HG03521 (cell line): ENCODE results near the gene ITGA6.

Source experiments
- ATAC-seq: cut with Tn5 transposase; IDR thresholded peaks from one replicate; pipeline ENCODE4 v1.9.1; 2021; ENCODE audit warnings: mild to moderate bottlenecking, moderate library complexity; ENCODE audit not compliant: unreplicated experiment

The ITGA6 gene

DNA sequence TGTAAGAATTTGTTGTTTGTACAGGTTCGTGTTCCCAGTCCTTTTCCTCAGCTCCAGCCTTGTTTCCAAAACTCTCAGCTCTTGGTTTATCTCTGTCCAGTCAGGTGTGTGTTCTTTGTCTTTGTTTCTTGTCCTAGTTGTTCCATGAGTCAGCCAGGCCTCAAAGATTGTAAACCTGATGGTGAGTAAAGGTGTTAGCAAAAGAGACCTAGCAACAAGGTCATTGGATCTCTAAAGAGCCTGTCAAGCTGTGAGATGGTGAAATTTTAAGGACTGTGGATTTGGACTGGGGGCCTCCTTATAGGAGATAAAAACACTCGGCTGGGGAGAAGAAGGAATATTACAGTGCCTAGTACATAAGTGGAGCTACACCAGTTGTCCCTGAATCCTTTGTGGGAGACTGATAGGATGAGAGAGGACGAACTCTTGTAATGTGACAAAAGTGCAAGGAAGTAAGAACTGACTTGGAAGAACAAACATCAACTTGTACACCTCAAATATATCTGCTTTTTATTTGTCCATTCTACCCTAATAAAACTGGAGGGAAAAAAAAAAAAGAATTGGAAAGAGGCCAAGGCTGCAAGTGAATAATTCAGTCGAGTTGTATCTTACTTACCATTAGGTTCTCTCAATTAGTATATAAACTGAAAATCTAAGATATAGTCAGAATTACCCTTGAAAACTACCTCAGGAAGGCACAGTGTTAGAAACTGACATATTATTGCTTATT, 37.2 kb downstream of the ITGA6 start:
- ATAC-seq = no peak

DNA sequence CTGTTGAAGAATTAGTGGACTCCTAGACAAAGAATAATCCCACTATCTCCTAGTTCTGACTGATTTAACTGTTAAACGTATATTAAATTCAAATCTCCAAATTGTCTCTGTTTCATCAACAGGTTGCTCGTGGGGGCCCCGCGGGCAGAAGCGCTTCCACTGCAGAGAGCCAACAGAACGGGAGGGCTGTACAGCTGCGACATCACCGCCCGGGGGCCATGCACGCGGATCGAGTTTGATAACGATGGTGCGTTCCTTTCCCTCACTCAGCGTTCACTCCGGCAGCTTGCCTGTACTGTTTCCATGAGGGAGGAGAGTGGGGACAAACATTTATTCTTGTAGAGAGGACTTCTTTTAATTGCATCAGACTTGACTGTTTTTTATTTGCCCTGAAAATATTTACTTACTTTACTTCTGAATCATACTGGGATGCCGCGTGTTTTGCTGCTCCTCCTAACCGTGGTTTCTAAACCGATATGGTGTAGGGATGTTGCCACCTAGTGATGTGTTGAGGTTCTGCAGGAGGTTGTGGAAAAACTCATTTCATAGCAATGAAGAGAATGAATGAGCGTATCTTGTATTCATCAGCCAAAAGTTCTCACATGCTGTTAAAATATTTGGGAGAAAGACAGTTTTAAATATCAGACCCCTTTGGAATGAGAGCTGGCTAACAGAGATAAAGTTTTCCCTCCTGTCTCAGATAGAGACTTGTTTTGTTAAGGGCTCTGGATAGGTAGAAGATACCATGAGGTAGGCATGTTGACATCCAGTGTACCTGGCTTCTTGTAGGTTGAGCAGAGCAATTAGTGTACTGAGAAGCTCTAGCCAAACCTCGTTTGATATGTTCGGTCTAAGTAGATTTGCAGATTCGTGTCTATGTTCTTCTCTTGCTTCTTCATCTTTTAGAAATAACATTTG, 38.3 kb downstream of the ITGA6 start:
- ATAC-seq = no peak

DNA sequence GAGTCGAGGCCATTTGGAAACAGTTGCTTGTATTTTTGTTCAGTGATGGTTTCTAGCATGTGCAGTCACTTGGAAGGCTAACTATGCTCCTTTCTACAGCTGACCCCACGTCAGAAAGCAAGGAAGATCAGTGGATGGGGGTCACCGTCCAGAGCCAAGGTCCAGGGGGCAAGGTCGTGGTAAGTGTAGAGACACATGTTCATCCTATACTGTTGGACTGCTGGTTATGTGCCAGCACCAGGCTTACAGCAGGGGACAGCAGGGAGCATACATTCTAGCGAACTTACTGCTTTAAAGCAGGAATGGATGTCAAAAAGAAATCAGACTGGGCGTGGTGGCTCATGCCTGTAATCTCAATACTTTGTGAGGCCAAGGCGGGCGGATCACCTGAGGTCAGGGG, 40.0 kb downstream of the ITGA6 start:
- ATAC-seq = no peak

DNA sequence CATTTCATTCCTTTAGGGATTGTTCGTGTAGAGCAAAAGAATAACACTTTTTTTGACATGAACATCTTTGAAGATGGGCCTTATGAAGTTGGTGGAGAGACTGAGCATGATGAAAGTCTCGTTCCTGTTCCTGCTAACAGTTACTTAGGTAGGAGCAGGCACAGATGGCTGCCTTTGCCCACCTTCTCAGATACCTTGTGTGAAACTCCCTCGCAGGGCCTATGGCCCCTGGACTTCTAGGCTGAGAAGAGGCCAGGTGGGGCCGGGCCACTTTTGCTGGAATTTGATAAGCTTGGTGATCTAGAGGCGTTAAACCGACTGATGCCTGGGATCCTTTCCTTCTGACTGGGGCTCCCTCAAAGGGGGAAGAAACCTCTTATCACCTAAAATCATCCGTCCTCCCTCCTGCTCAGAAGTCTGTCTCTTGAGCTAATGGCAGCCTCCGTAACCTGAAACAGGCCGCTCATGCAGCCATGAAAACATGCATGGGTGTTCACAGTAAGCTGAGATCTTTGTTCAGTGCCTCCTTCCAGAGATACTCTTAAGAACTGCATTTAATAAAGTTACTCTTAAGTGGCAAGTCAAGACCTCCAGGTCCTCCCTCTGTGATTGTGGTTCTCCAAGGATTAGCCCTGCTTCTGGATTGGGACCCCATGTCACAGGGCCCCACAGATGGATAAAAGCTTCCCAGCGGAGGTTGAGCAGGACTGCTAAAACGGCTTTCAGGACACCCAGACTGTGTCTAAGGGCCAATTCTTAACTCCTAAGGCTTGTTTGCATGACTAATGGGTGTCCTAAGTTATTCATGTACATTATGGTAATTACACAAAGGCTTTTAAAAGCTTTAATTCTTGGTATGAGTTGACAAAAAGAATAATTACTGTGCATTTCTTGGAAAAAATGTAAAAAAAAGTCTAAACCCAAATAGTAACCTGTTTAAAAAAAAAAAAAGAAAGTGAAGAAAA, 43.9 kb downstream of the ITGA6 start:
- no peak for ATAC-seq

DNA sequence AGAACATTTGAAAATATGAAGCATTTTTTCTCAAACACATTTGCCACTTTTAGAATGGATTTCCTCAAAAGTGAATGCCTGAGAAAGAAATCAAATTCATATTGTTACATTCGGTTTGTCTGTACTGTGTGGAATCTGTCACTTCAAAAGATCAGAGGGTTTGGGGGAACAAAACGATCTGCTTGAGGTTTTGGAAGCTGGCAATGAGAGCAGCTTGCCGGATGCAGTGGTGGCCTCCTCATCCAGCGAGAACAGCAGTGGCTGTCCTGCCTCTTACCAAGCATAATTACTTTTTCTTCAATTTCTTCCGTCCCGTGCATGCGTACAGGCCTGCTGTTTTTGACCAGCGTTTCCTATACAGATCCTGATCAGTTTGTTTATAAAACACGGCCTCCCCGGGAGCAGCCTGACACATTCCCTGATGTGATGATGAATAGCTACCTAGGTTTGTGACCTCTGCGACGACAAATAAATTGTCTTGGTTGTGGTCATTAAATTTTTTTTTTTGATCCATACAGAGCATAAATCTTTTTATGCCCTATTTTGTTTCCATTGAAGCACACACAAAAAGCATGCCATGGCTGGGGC, 45.2 kb downstream of the ITGA6 start:
- ATAC-seq = no peak

DNA sequence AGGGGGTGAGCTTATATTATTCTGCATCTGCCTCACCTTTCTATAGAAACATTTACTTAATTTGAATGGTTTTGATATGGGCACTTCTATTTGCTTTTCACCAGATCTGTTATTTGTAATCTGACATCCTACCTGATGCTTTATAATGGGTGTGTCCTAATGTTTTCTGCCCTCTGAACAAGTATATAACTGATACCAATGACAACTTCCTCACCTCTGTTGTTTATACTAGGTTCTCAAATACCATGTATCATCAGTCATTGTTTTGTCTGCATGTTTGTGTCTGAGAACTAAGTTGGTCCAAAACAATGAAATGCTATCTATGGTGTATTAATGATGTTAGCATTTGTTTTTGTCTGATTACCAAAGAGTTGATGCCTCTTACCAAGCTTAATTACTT, 45.8 kb downstream of the ITGA6 start:
- no peak for ATAC-seq

DNA sequence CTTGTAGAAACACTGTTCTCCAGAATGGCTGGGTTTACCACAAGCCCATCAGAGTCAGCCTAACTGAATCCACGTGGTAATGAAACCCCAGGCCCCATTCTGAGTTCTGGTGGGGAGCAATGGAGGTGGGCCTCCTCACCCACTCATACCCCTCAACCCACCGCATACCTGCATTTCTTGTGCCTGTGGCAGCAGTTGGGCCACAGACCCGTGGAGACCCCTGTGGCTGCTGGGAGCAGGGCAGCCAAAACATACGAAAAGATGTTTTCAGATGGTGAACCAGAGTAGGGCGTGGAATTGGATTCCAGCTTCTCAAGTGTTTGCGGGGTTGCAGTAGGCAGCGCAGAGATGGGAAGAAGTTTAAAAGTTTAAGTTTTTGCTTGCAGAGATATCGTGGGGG, 51.0 kb downstream of the ITGA6 start:
- ATAC-seq = no peak

DNA sequence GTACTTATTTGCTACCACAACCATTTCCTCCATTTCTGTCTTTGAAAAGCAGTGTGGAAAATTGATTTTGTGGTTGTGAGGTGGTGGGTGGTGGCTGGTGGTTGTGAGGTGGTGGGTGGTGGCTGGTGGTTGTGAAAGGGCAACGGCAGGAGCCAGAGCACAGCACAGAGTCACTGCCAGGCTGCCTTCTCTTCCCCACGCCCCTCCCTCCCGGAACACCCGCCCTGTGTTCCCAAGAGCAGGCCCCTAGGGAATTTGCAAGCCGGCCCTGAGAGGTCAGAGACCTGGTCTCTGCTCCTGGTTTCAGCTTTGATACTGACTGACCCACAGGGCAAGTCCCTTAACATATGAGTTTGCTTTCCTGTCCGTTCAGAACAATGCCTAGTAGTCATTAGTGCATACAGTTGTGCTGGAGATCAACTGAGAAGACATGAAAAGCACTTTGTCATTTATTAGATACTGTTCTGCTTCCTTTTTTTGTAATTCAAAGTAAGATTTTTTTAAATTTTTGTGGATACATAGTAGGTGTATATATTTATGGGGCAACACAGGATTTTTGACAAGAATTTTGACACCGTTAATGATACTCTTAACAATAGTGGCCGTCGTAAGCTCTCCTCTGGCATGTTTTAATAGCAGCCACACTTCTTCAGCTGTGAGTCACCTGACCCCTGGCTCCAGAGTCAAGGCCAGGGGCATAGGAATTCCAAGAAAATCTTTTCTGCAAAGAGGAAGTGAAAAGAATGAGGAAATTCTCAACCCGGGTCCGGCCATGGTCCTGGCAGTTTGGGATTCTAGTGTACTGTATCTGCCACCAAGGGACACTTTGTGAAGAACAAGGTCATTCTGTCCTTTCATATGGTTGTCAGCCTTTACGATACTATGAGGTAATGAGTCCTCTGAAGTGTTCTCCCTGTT, 53.2 kb downstream of the ITGA6 start:
- no peak for ATAC-seq

DNA sequence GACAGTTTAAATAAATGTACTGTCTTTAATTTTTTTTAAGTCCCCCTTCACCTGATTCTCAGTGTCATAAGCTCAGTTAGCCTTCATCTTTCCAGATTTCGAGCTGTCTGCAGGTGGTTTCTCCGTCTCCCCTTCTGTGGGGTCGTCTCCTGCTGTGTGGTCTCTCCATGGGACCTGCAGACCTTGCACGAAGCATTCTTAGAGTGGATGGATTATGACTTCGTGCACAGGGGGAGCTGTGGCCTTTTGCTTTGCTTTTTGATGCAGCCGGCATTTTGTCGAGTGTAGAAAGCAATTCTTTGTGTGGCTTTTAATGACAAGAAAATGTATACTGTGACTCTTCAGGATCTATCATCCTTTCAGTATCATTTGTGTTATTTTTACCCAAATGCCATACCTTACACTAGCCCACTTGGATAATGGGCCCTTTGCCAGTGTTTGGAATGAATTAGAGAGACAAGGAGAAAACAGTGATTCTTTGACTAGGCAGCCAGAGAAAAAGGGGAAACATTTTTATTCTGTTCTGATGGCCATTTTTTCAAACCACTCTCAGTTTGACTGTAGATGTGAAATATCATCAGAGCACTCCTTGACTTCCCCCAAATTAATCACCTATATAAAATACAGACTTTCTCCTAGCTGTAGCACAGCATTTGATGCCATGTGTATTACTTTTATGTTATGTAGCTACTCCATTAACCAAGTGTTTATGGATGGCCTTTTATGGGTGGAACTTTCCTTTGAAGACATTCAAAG, 54.3 kb downstream of the ITGA6 start:
- no peak for ATAC-seq

DNA sequence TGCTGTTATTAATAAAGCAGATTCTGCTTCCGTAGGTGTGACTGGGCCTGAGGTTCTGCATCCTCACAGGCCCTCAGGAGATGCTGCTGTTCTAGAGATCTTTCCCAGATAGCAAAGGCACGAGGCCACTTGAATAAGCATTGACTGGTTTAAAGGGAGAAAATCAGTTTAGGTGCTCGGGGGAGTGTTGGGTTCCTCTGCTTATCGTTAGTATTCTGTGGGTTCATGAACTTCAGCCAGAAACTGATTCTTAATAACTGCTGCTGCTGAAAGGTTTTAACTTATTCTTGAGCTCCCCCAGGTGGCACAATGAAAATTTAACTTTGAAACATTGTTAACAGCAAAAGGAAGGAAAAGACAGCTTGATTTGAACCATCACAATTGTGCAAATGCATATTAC, 56.9 kb downstream of the ITGA6 start:
- no peak for ATAC-seq

DNA sequence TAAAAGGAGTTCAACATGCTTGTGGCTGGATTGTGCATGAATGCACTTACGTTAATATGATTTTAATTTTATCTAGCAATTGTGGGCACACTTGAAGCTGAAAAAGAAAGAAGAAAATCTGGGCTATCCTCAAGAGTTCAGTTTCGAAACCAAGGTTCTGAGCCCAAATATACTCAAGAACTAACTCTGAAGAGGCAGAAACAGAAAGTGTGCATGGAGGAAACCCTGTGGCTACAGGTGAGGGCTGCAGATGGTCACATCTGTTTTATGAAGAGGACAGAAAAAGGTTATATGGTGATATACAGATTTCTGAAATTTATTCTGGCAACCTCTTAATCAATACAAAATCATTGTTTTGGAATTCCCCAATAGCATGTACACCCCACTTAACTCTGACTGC, 57.3 kb downstream of the ITGA6 start:
- no peak for ATAC-seq

DNA sequence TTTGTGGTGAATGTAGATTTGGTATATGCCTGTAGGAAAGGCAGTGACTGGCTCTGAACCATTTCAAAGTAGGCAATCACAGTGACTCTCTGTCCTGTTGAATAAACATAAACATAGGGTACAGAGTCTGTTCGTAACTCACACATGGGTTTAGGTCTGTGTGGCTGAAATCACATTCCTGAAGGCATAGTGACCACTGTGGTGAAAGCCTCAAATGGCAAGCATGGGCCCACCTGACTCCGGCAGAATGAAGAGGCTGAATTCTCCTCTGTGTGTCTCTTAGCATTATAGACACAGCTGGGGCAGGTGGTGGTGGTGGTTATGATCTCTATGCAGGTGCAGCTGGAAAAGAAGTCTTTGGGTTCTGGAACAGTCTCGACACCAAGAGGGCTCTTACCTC, 61.2 kb downstream of the ITGA6 start:
- no peak for ATAC-seq

DNA sequence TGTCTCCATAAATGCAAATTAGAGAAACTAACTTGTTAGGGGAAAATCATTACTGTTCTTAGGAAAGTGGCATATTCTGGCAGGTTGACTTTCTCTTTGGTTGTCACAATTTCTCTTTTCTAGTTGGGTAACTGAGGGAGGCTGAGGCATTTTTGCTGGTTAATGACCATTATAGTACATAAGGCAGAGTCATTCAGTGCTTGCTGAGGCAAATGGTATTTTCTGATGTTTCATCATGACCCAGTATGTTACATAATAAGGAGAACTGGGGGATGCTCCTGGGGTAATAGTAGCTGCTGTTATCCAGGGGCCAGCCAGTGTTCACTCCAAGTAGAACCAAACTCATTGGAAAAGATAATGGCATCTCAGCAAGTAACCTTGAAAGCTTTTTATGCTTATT, 62.3 kb downstream of the ITGA6 start:
- no peak for ATAC-seq

DNA sequence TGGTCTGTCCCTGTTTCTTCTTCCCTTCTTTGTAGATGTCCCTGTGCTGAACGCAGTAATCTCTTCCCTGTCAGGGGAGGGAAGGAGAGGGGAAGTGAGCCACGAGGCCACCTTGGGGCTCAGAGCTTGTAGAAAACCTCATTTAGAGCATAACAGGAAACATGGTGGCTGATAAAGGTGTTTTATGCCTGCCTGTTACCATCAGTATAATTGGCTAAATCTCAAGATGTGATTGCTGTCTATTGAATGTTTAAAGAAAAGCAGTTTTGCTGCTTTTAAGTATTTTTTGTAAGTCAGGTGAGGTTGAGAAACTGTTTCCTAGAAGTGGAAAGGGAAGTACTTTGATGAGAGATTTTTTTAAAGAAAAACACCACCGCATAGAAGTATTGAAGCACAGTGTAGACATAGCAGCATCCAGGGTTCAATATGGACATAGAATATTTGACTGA, 68.8 kb downstream of the ITGA6 start:
- no peak for ATAC-seq

DNA sequence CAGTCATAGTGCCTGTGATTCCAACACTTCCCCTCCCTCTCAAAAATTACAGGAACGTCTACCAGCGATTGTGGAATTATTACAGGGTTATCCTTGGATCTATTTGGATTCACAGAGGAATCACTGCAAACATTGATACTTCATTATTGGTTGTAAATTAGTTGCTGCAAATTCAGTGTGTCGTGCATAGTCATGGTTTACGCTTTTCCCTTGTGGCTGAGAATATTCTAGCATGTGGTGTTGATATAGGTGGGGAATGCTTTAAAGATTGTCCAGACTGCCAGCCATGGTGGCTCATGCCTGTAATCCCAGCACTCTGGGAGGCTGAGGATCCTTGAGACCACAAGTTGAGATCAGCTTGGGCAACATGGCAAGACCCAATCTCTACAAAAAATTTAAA, 79.8 kb downstream of the ITGA6 start:
- no peak for ATAC-seq

DNA sequence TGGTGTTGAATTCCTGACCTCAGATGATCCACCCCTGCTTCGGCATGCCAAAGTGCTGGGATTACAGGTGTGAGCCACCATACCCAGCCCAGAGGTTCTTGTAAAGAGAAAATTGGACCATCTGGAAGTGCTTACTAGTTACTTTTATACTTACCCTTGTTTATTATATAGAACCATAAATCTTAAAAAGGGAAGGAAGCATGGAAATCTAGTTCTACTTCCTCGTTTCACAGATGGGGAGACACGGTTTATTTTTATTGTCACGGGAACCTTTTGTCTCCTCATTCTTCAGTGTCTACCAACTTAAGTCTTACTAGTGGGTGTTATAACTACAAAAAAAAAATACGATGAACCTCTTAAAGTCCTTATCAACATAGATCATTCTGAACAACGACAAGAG, 82.7 kb downstream of the ITGA6 start:
- ATAC-seq = no peak

DNA sequence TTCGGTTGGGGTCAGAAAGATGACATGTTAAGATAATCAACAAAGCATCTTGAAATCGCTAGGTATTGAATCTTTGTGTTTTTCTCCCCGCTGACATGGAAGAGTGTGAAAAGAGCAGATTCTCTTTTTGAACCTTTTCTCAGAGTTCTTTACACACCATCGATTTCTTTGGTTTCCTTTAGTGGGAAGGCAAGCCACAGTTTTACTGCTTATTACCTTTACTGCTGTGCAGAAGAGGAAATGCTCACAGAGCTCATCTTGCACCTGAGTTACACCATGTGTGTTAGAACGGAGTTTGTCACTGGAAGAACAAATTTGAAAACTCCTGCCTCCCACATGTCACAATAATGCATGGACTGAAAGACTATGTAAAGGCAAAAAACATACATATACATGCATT, 83.2 kb downstream of the ITGA6 start:
- no peak for ATAC-seq

DNA sequence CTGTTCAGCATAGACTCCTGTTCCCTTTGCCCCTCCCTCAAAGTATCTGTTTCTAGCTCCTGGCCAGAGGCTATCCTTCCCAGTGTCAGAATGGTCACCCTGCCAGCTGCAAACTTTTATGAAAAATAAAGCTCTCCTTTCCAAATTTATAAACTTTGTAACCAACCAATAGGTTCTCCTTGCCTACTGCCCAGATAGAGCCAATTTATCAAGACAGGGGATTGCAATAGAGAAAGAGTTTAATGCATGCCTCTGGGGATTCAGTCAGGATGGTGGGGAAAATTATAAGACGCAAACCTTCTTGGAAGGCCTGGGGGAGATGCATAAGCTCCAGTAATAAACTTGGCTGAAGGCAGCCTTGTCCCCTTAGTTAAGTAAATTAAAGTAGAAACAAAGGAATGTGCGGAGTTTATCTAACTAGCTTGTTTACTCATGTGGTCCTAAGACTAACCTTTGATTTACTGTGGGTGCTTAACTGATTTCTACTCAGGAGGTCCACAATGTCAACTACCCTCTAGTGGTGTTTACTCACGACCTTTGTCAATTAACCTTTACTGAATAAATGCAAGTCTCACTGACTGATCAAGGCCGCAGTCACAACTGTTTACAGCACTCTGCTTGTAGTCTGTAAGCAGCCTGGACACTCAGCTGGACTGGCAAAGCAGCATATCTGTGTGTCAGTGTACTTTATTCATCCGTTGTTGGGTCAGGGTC, 85.6 kb downstream of the ITGA6 start:
- ATAC-seq = no peak
